Astrocyte (in vitro differentiated cells and primary cell): Measurements from ENCODE around the gene ACAN. TPM values are rescaled to one million over a fixed set of nuclear protein-coding genes. Genes with fewer than 3 reads are reported as not detected.

Experiments
- DNase-seq: peaks from one replicate; pipeline ENCODE4 v3.0.0-alpha.2; 2010; ENCODE audit warnings: low read depth
- FAIRE-seq: peaks from 2 replicates; lab custom pipeline; 2011; peaks lifted over from hg19 to GRCh38; lab: Jason Lieb, UNC
- H2AFZ ChIP-seq: 2 replicates; pipeline ENCODE4 v1.6.0; 2012; ENCODE audit warnings: low read depth, low read length, inconsistent platforms
- H3K27ac ChIP-seq: 2 replicates; pipeline ENCODE4 v1.5.1; 2011; ENCODE audit warnings: low read depth, low read length, inconsistent platforms
- H3K27me3 ChIP-seq: 2 replicates; pipeline ENCODE4 v1.6.0; 2011; ENCODE audit warnings: low read length, inconsistent platforms; ENCODE audit not compliant: insufficient read depth
- H3K36me3 ChIP-seq: 2 replicates; pipeline ENCODE4 v1.5.1; 2011; ENCODE audit warnings: low read length, inconsistent platforms; ENCODE audit not compliant: insufficient read depth
- H3K4me1 ChIP-seq: 2 replicates; pipeline ENCODE4 v1.5.1; 2011; ENCODE audit warnings: low read length, inconsistent platforms; ENCODE audit not compliant: insufficient read depth
- H3K4me2 ChIP-seq: 2 replicates; pipeline ENCODE4 v1.6.0; 2012; ENCODE audit warnings: low read length, inconsistent platforms
- H3K4me3 ChIP-seq: 2 replicates; pipeline ENCODE4 v1.5.1; 2011; ENCODE audit warnings: low read depth, mild to moderate bottlenecking, low read length, inconsistent platforms; ENCODE audit not compliant: insufficient read depth
- H3K79me2 ChIP-seq: 2 replicates; pipeline ENCODE4 v1.6.0; 2012; ENCODE audit warnings: mild to moderate bottlenecking, low read length, inconsistent platforms; ENCODE audit not compliant: insufficient read depth
- H3K9ac ChIP-seq: 2 replicates; pipeline ENCODE4 v1.6.0; 2012; ENCODE audit warnings: mild to moderate bottlenecking, low read length, inconsistent platforms
- H3K9me3 ChIP-seq: 2 replicates; pipeline ENCODE4 v1.5.1; 2012; ENCODE audit warnings: low read depth, mild to moderate bottlenecking, low read length, inconsistent platforms; ENCODE audit not compliant: insufficient read depth
- H4K20me1 ChIP-seq: 2 replicates; pipeline ENCODE4 v1.6.0; 2012; ENCODE audit warnings: low read length, inconsistent platforms; ENCODE audit not compliant: insufficient read depth
- H3K27ac Mint-ChIP-seq: one replicate; pipeline ENCODE4 v1.8.0; 2021; ENCODE audit warnings: mild to moderate bottlenecking, mixed read lengths; ENCODE audit not compliant: unreplicated experiment
- H3K27me3 Mint-ChIP-seq: one replicate; pipeline ENCODE4 v1.8.0; 2021; ENCODE audit warnings: low read depth, mixed read lengths; ENCODE audit not compliant: unreplicated experiment
- H3K36me3 Mint-ChIP-seq: one replicate; pipeline ENCODE4 v1.8.0; 2021; ENCODE audit warnings: low read depth, mixed read lengths; ENCODE audit not compliant: unreplicated experiment
- H3K4me1 Mint-ChIP-seq: one replicate; pipeline ENCODE4 v1.8.0; 2021; ENCODE audit warnings: low read depth, mixed read lengths; ENCODE audit not compliant: unreplicated experiment
- H3K4me3 Mint-ChIP-seq: one replicate; pipeline ENCODE4 v1.8.0; 2021; ENCODE audit warnings: mild to moderate bottlenecking, moderate library complexity, mixed read lengths; ENCODE audit not compliant: unreplicated experiment
- H3K9me3 Mint-ChIP-seq: one replicate; pipeline ENCODE4 v1.8.0; 2021; ENCODE audit warnings: mild to moderate bottlenecking, mixed read lengths; ENCODE audit not compliant: unreplicated experiment
- EZH2 ChIP-seq: IDR thresholded peaks from 2 replicates; pipeline ENCODE4 v1.6.1; 2012; ENCODE audit warnings: mild to moderate bottlenecking, low read length, inconsistent platforms; ENCODE audit not compliant: insufficient read depth
- total RNA-seq: library from RNA; stranded (reverse); gene quantifications from 2 replicates; pipeline ENCODE4 v1.2.1, GENCODE V29; 2021
- TF ChIP-seq, protein P1 (sequence below): IDR thresholded peaks from 2 replicates; pipeline ENCODE4 v1.5.1; 2011; ENCODE audit warnings: low read depth, mild to moderate bottlenecking, inconsistent platforms, low read length, moderate library complexity; ENCODE audit not compliant: insufficient read depth

The ACAN gene
- total RNA-seq, 1 donor from 2014 or later = 0.34 TPM

DNA sequence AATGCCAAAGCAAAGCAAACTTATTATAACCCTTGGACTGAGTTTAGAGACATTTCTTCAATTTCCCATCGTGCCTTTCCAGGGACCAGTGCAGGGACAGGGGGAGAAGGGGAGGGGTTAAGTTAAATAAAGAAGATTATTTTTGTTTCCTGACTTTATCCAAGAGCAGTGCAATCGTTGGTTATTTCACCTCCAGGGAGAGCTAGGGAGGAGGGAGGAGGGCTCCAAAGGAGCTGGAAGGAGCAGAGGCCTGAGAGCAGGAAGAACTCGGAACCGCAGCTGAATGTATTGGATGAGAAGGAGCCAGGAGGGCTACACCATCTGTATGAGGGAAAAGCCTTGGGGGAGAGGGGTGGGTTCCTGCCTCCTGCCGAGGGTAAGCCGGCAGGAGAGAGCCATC, 71.4 kb downstream of the ACAN start:
- H3K4me1 ChIP-seq = no peaks in the 10 kb centered on the region
- H3K4me2 ChIP-seq = no peak overlapping the region
- H3K36me3 ChIP-seq = no peaks in the 10 kb centered on the region
- H3K4me1 Mint-ChIP-seq = no peaks in the 10 kb centered on the region
- FAIRE-seq = no peak
- H4K20me1 ChIP-seq = no peaks in the 10 kb centered on the region
- H3K9me3 ChIP-seq = no peaks in the 10 kb centered on the region
- H3K9ac ChIP-seq = no peak overlapping the region
- H3K27me3 ChIP-seq = peaks cover 10% of the 10 kb centered on the region
- H3K4me3 ChIP-seq = no peak overlapping the region
- peaks cover 5% of the 10 kb centered on the region for H3K9me3 Mint-ChIP-seq
- peaks cover 33% of the 10 kb centered on the region for H3K27me3 Mint-ChIP-seq
- no peak overlapping the region for H3K4me3 Mint-ChIP-seq
- DNase-seq = no peak
- no peak for TF ChIP-seq EZH2
- TF ChIP-seq, protein P1, sequence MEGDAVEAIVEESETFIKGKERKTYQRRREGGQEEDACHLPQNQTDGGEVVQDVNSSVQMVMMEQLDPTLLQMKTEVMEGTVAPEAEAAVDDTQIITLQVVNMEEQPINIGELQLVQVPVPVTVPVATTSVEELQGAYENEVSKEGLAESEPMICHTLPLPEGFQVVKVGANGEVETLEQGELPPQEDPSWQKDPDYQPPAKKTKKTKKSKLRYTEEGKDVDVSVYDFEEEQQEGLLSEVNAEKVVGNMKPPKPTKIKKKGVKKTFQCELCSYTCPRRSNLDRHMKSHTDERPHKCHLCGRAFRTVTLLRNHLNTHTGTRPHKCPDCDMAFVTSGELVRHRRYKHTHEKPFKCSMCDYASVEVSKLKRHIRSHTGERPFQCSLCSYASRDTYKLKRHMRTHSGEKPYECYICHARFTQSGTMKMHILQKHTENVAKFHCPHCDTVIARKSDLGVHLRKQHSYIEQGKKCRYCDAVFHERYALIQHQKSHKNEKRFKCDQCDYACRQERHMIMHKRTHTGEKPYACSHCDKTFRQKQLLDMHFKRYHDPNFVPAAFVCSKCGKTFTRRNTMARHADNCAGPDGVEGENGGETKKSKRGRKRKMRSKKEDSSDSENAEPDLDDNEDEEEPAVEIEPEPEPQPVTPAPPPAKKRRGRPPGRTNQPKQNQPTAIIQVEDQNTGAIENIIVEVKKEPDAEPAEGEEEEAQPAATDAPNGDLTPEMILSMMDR = no peak
- H3K27ac Mint-ChIP-seq = peak overlapping the region; percentile 14
- peaks cover 8% of the 10 kb centered on the region for H3K36me3 Mint-ChIP-seq
- H2AFZ ChIP-seq = no peak overlapping the region
- no peak overlapping the region for H3K27ac ChIP-seq
- no peaks in the 10 kb centered on the region for H3K79me2 ChIP-seq

GRCh38 chr15:88876573-88876972, 73.3 kb downstream of the ACAN start:
- Mint-ChIP-seq H3K36me3 (peaks cover 8% of the 10 kb centered on the region), H3K27ac (no peak overlapping the region), H3K27me3 (peaks cover 27% of the 10 kb centered on the region), H3K4me3 (no peak overlapping the region), H3K4me1 (no peaks in the 10 kb centered on the region), H3K9me3 (peaks cover 4% of the 10 kb centered on the region)
- Histone ChIP-seq H3K4me1 (no peaks in the 10 kb centered on the region), H3K4me2 (no peak overlapping the region), H2AFZ (no peak overlapping the region), H3K79me2 (no peaks in the 10 kb centered on the region), H4K20me1 (no peaks in the 10 kb centered on the region), H3K27me3 (peaks cover 10% of the 10 kb centered on the region), H3K9ac (no peak overlapping the region), H3K36me3 (no peaks in the 10 kb centered on the region), H3K27ac (no peak overlapping the region), H3K4me3 (no peak overlapping the region), H3K9me3 (no peaks in the 10 kb centered on the region)
- no peak for DNase-seq
- TF ChIP-seq, protein P1 = no peak
- TF ChIP-seq EZH2 = no peak
- FAIRE-seq = no peak

DNA sequence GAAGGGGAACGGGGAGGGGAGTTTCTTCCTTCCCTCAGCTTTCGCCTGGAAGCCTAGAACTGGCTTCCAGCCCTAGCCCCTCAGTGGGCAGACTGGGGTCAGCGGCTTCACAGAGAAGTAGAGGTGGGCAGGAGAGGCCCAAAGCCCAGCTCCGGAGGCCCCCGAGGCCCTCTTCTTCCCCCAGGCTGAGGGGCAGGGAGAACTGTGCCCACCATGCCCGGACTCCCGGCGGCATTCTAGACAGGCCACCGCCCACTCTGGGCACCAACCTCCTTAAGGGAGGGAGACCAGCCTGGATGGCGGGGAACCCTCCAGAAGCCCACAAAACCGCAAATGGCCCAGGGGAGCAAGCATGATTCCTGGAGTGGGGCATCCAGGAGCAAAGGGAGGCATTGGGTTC, 74.2 kb downstream of the ACAN start:
- peaks cover 19% of the 10 kb centered on the region for H3K27me3 Mint-ChIP-seq
- TF ChIP-seq, protein P1 = no peak
- TF ChIP-seq EZH2 = no peak
- Histone ChIP-seq H3K79me2 (no peaks in the 10 kb centered on the region), H3K4me3 (no peak overlapping the region), H3K36me3 (no peaks in the 10 kb centered on the region), H3K4me2 (no peak overlapping the region), H2AFZ (no peak overlapping the region), H3K9me3 (no peaks in the 10 kb centered on the region), H4K20me1 (no peaks in the 10 kb centered on the region), H3K4me1 (peaks cover 6% of the 10 kb centered on the region), H3K27me3 (peaks cover 4% of the 10 kb centered on the region), H3K27ac (no peak overlapping the region), H3K9ac (no peak overlapping the region)
- H3K36me3 Mint-ChIP-seq = peaks cover 8% of the 10 kb centered on the region
- no peak overlapping the region for H3K4me3 Mint-ChIP-seq
- H3K27ac Mint-ChIP-seq = no peak overlapping the region
- peaks cover 3% of the 10 kb centered on the region for H3K9me3 Mint-ChIP-seq
- no peaks in the 10 kb centered on the region for H3K4me1 Mint-ChIP-seq
- no peak for FAIRE-seq
- no peak for DNase-seq
